Gastrocnemius medialis (tissue), 4 donors: ENCODE measurements around the gene SCN2B. TPM values are rescaled to one million over a fixed set of nuclear protein-coding genes. Genes with fewer than 3 reads are reported as not detected.

Experiments used
- ATAC-seq, 2 donors: fragments of 150-250 bp; one replicate each; pipeline ENCODE4 v1.9.1; 2016
- DNase-seq, 2 donors: peaks; one replicate each; pipeline ENCODE4 v3.0.0-alpha.2; 2019
- H3K27ac ChIP-seq, 4 donors: fragments of 200-600 bp; sonication (generic); 1 replicate in 1 of 4; 2 replicates in 3 of 4; pipeline ENCODE4 v1.5.1; 2016 to 2018; ENCODE audit warnings: mild to moderate bottlenecking in 2 of 4, moderate library complexity in 1 of 4
- H3K27me3 ChIP-seq, 3 donors: fragments of 200-600 bp; sonication (generic) in 2 of 3; 1 replicate in 1 of 3; 2 replicates in 2 of 3; pipeline versions ENCODE4 v1.5.1 to v1.6.0; 2016 to 2019; ENCODE audit warnings: mild to moderate bottlenecking in 1 of 3, moderate library complexity in 1 of 3
- H3K36me3 ChIP-seq, 2 donors: fragments of 200-600 bp; sonication (generic) in 1 of 2; one replicate each; pipeline ENCODE4 v1.5.1; 2017 to 2018
- H3K4me1 ChIP-seq, 2 donors: fragments of 200-600 bp; sonication (generic) in 1 of 2; one replicate each; pipeline ENCODE4 v1.5.1; 2016 to 2017; ENCODE audit warnings: mild to moderate bottlenecking in 2 of 2
- H3K4me3 ChIP-seq, 4 donors: fragments of 200-600 bp; sonication (generic) in 3 of 4; 1 replicate in 1 of 4; 2 replicates in 3 of 4; pipeline ENCODE4 v1.5.1; 2016 to 2019; ENCODE audit warnings: mild to moderate bottlenecking in 2 of 4
- H3K9me3 ChIP-seq, 3 donors: fragments of 200-600 bp; sonication (generic) in 2 of 3; 1 replicate in 1 of 3; 2 replicates in 2 of 3; pipeline ENCODE4 v1.5.1; 2016 to 2019
- CTCF ChIP-seq, 5 experiments: fragments of 450-650 bp in 3 of 5; fragments of 200-600 bp in 2 of 5; sonication (generic) in 2 of 5; IDR thresholded peaks in 4 of 5; conservative IDR thresholded peaks in 1 of 5; 1 replicate in 4 of 5; 2 replicates in 1 of 5; pipeline ENCODE4 v1.5.1; 2016 to 2019; ENCODE audit warnings: antibody characterized with exemption in 5 of 5, mild to moderate bottlenecking in 3 of 5, moderate library complexity in 3 of 5
- POLR2A ChIP-seq, 2 donors: fragments of 450-650 bp; IDR thresholded peaks; one replicate each; pipeline ENCODE4 v1.6.1; 2017; ENCODE audit warnings: antibody characterized with exemption in 2 of 2, mild to moderate bottlenecking in 2 of 2, moderate library complexity in 2 of 2
- in situ Hi-C, 4 donors: fragments of 200-750 bp; cut with MboI; loops; one replicate each; pipeline versions ENCODE4 v1.15.0 to v1.8.0; 2017; ENCODE audit warnings: low sequenced_read_pairs in 4 of 4
- intact Hi-C: fragments of 100-400 bp; cut with DNase I; formaldehyde crosslinking; loops from one replicate; pipeline ENCODE4 v1.15.1; 2023; ENCODE audit warnings: low total_unique reads
- total RNA-seq, 4 donors: library from RNA; depleted of rRNA; stranded (reverse); fragments of >200 nt; gene quantifications; one replicate each; pipeline versions ENCODE4 v1.1.0 to v1.2.3, GENCODE V29; 2016

SCN2B gene
- total RNA-seq, 4 donors from 2014 or later = 0.10 to 1.9 (median 0.24) TPM; not detected in 1

- peak overlapping the region in 3 of 4 donors; percentile 63 to 81 (median 75) for H3K27ac ChIP-seq
- H3K27me3 ChIP-seq = peaks cover 0 to 11% (median 0%) of the 10 kb centered on the region in 3 donors
- H3K36me3 ChIP-seq = no peaks in the 10 kb centered on the region
- ATAC-seq (no peak), DNase-seq (no peak)
- H3K4me3 ChIP-seq = peak overlapping the region; percentile 57 to 71 (median 66)
- TF ChIP-seq CTCF (IDR thresholded peaks at IDR 0.05 in 4 of 5, conservative IDR thresholded peaks at IDR 0.05 in 1 of 5) (no peak), POLR2A (IDR thresholded peaks at IDR 0.05) (no peak)
- intact Hi-C loops (no loop called here), in situ Hi-C loops (no loop called here)
- peaks cover 46 to 47% of the 10 kb centered on the region in 2 donors for H3K4me1 ChIP-seq
- no peaks in the 10 kb centered on the region for H3K9me3 ChIP-seq
Measured at GRCh38 chr11:118152020-118152551, 24.4 kb downstream of the SCN2B start.

DNA sequence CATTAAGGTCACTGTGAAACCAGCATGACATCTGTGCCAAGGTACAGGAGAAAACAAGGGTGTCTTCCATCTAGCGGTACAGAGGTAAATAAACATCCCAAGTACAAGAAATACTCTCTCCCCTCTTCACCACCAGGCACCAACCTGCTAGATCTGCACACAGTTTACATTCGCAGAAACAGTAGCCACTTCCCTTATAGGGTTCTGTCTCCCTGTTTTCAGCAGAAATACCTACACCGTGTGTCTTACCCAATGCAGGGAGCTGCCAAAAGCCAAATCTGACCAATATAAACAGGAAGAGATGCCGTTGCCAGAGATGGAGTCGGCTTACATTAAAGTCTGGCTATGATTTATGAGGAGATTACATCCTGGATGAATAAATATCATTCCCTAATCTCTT, 25.0 kb downstream of the SCN2B start:
- Histone ChIP-seq H3K9me3 (no peaks in the 10 kb centered on the region), H3K27me3 (peaks cover 0 to 11% (median 0%) of the 10 kb centered on the region in 3 donors), H3K36me3 (no peaks in the 10 kb centered on the region), H3K4me1 (peaks cover 39 to 45% of the 10 kb centered on the region in 2 donors), H3K4me3 (peak overlapping the region in 3 of 4 donors; percentile 13 to 71 (median 65)), H3K27ac (peak overlapping the region in 3 of 4 donors; percentile 63 to 81 (median 75))
- TF ChIP-seq CTCF (IDR thresholded peaks at IDR 0.05 in 4 of 5, conservative IDR thresholded peaks at IDR 0.05 in 1 of 5) (no peak), POLR2A (IDR thresholded peaks at IDR 0.05) (no peak)
- in situ Hi-C loops (no loop called here), intact Hi-C loops (no loop called here)
- ATAC-seq (no peak), DNase-seq (no peak)

GRCh38 chr11:118149493-118149892, 26.9 kb downstream of the SCN2B start:
- intact Hi-C loops = loop anchor here (5.0 to 10.0 kb wide), 2 partner anchors 203 to 415 kb away; partner anchors contain the start of gene IFT46
- H3K27ac ChIP-seq = peak overlapping the region in 3 of 4 donors; percentile 70 to 86 (median 70)
- no peak overlapping the region for H3K4me3 ChIP-seq
- peaks cover 31 to 36% of the 10 kb centered on the region in 2 donors for H3K4me1 ChIP-seq
- TF ChIP-seq POLR2A (IDR thresholded peaks at IDR 0.05) (no peak), CTCF (IDR thresholded peaks at IDR 0.05 in 4 of 5, conservative IDR thresholded peaks at IDR 0.05 in 1 of 5) (no peak)
- H3K27me3 ChIP-seq = peaks cover 0 to 8% (median 0%) of the 10 kb centered on the region in 3 donors
- DNase-seq (no peak), ATAC-seq (no peak)
- H3K36me3 ChIP-seq = no peaks in the 10 kb centered on the region
- in situ Hi-C loops = loop anchor here in 2 of 4 donors (5.0 to 10.0 kb wide), 2 partner anchors 335 to 338 kb away; no protein-coding TSS in a partner anchor
- H3K9me3 ChIP-seq = no peaks in the 10 kb centered on the region

GRCh38 chr11:118148856-118149255, 27.6 kb downstream of the SCN2B start:
- no peak for ATAC-seq
- intact Hi-C loops (loop anchor here (5.0 to 10.0 kb wide), 2 partner anchors 203 to 416 kb away; partner anchors contain the start of gene IFT46), in situ Hi-C loops (loop anchor here in 2 of 4 donors (5.0 to 10.0 kb wide), 2 partner anchors 336 to 338 kb away; no protein-coding TSS in a partner anchor)
- Histone ChIP-seq H3K9me3 (no peaks in the 10 kb centered on the region), H3K27me3 (peaks cover 0 to 8% (median 0%) of the 10 kb centered on the region in 3 donors), H3K4me3 (no peak overlapping the region), H3K4me1 (peaks cover 28 to 36% of the 10 kb centered on the region in 2 donors), H3K27ac (peak overlapping the region in 3 of 4 donors; percentile 70 to 86 (median 70)), H3K36me3 (no peaks in the 10 kb centered on the region)
- no peak for DNase-seq
- TF ChIP-seq POLR2A (IDR thresholded peaks at IDR 0.05) = no peak
- TF ChIP-seq CTCF (IDR thresholded peaks at IDR 0.05 in 4 of 5, conservative IDR thresholded peaks at IDR 0.05 in 1 of 5) = no peak
